ENCODE results near the gene AP5M1.
"Not testable (repeated sequence)": the region's sequence is repeated elsewhere in the genome, so short reads cannot be mapped to it uniquely, and the experiment has no call there.

Gene AP5M1

GRCh38 chr14:57268161-57269069 is at the start of gene AP5M1, which contains the start of gene EXOC5:
Gene AP5M1 (plus strand): TSS chr14:57268971. CDS start chr14:57269315, 344 bp downstream.
Gene EXOC5 (minus strand): TSS chr14:57268905. CDS start chr14:57268648, 257 bp downstream.
- in situ Hi-C loops (cut with HindIII; ENCODE audit: low sequenced_read_pairs): no loop called here

GRCh38 chr14:57221931-57222330 is 46.8 kb upstream of the AP5M1 start:
- in situ Hi-C loops (cut with HindIII; ENCODE audit: low sequenced_read_pairs): no loop called here

- in situ Hi-C loops (cut with HindIII; ENCODE audit: low sequenced_read_pairs): no loop called here
Observed at GRCh38 chr14:57227083-57227482, 41.7 kb upstream of the AP5M1 start.

GRCh38 chr14:57228320-57228719 is 40.5 kb upstream of the AP5M1 start:
- in situ Hi-C loops (cut with HindIII; ENCODE audit: low sequenced_read_pairs): not testable (repeated sequence)

DNA sequence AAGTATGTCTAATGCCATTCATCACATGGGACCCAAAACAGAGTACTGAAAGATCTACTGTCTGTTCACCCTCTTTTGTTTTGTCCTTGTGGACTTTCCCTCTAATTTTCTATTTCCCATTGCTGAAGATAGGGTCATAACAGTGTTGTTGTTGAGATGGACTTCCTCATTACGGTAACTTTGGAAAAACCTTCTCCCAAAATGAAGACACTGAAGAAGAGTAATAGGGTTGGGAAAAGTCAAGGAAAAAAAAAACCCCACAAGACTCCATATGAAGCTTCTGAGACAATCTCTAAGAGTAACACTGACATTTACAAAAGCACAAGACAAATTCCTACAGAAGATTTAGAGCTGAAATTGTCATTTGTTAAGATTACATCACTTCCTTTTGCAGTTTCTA is 36.8 kb upstream of the AP5M1 start:
- in situ Hi-C loops (cut with HindIII; ENCODE audit: low sequenced_read_pairs): no loop called here

- in situ Hi-C loops (cut with HindIII; ENCODE audit: low sequenced_read_pairs): not testable (repeated sequence)
Observed at GRCh38 chr14:57240115-57240514, 28.7 kb upstream of the AP5M1 start.

GRCh38 chr14:57243320-57243719 is 25.5 kb upstream of the AP5M1 start:
- in situ Hi-C loops (cut with HindIII; ENCODE audit: low sequenced_read_pairs): no loop called here

DNA sequence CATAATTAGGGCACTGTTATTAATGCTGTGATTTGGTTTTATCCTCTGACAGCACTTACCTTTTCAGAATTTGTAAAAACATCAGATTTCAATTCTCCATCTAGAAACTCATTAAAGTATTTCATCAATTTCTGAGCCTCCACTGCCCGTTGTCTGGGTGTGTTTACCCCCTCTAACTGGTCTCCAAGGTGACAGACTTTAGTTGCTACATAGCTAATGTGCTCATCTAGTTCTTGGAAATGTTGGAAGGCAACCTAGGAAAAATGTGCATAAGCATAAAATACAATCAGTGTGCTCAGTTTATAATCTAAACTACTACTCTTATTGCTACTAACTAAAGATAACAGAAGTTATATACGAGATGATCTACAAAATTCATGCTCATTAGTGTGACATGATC is 24.7 kb upstream of the AP5M1 start:
- in situ Hi-C loops (cut with HindIII; ENCODE audit: low sequenced_read_pairs): no loop called here

DNA sequence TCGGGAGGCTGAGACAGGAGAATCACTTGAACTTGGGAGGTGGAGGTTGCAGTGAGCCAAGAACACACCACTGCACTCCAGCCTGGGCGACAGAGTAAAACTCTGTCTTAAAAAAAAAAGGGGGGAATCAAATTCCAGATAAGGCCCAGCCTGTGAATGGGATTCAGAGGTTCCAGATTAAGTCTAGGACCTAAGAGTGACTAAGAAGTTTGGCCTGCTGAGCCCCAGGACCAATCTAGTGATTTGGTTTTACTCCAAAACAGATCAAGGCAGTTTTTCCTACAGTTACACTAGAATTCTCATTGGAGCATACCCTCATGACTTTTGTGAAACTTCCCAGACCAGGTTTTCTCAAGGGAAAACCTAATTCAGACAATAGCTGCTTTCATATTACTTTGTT is 22.8 kb upstream of the AP5M1 start:
- in situ Hi-C loops (cut with HindIII; ENCODE audit: low sequenced_read_pairs): no loop called here

- in situ Hi-C loops (cut with HindIII; ENCODE audit: low sequenced_read_pairs): no loop called here
Observed at GRCh38 chr14:57246933-57247657, 21.7 kb upstream of the AP5M1 start.

GRCh38 chr14:57254884-57255283 is 13.9 kb upstream of the AP5M1 start:
- in situ Hi-C loops (cut with HindIII; ENCODE audit: low sequenced_read_pairs): no loop called here

- in situ Hi-C loops (cut with HindIII; ENCODE audit: low sequenced_read_pairs): not testable (repeated sequence)
Observed at GRCh38 chr14:57258221-57258620, 10.6 kb upstream of the AP5M1 start.

DNA sequence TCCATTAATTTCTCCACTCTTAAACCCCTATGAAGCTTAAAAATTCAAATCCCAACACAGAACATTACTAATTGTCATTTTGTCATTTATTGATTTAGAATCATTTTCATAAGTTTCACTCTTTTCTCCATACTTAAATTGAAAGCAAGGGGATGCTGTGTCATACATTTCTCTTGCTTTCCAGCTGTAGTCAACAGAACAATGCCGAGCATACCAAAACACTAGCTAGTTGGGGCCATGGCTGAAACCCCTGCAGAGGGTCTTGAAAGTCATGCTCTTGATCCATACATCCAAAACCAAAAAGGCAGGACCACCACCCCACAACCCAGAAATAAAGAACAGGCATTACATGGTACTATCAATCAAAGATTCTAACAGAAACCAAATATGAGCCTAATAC is 9.1 kb upstream of the AP5M1 start:
- in situ Hi-C loops (cut with HindIII; ENCODE audit: low sequenced_read_pairs): no loop called here

DNA sequence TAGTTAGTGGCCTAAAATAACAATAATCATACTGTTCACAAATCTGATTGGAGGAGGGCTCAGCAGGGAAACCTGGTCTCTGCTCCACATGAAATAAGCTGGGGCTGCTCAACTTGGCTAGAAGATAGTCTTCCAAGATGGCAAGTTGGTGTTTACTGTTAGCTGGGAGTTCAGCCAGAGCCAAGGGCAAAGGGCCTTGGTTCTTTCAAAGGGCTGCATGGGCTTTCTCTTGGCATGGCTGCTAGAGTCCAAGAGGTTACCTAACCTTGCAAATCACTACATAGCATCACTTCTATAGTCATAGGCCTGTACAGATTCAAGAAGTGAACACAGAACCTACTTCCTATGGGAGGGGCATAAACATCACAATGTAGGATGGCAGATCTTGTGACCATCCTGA is 7.2 kb upstream of the AP5M1 start:
- in situ Hi-C loops (cut with HindIII; ENCODE audit: low sequenced_read_pairs): no loop called here

- in situ Hi-C loops (cut with HindIII; ENCODE audit: low sequenced_read_pairs): no loop called here
Observed at GRCh38 chr14:57262117-57262516, 6.7 kb upstream of the AP5M1 start.

- in situ Hi-C loops (cut with HindIII; ENCODE audit: low sequenced_read_pairs): no loop called here
Observed at GRCh38 chr14:57266065-57266464, 2.7 kb upstream of the AP5M1 start.

DNA sequence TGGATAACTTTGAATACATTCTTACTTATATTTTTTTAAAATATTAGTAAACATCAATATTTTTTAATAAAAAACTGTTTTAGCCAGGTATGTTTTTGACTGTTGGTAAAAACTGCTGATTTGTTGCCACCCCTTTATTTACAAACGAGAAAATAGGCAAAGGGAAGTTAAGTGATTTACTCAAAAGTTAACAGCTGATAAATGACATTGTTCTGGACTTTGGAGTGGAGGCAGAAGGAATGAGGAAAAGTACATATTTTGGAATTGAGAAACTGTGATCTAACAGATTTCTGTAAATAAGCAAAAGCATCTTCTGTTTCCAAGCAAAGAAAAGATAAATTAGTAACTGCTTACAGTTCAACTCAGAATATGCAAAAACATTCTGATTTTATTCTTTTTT is 4.5 kb downstream of the AP5M1 start:
- in situ Hi-C loops (cut with HindIII; ENCODE audit: low sequenced_read_pairs): no loop called here

DNA sequence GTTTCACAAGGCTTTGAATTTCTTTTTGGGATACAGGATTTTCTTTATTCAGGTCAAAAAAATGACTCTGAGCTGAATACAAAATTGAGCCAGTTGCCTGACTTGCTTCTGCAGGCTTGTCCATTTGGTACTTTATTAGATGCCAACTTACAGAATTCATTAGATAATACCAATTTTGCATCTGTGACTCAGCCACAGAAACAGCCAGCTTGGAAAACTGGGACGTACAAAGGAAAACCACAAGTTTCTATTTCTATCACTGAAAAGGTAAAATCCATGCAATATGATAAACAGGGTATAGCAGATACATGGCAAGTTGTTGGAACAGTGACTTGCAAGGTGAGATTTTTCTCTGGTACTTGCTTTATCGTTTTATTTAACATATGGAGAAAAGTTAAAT is 5.8 kb downstream of the AP5M1 start:
- in situ Hi-C loops (cut with HindIII; ENCODE audit: low sequenced_read_pairs): no loop called here

GRCh38 chr14:57275023-57275664 is 6.4 kb downstream of the AP5M1 start:
- in situ Hi-C loops (cut with HindIII; ENCODE audit: low sequenced_read_pairs): no loop called here

GRCh38 chr14:57277062-57277461 is 8.3 kb downstream of the AP5M1 start:
- in situ Hi-C loops (cut with HindIII; ENCODE audit: low sequenced_read_pairs): no loop called here

GRCh38 chr14:57287745-57288144 is 19.0 kb downstream of the AP5M1 start:
- in situ Hi-C loops (cut with HindIII; ENCODE audit: low sequenced_read_pairs): no loop called here
